Measurements from ENCODE around the gene TOGARAM2.
"Not testable (repeated sequence)": the region's sequence is repeated elsewhere in the genome, so short reads cannot be mapped to it uniquely, and the experiment has no call there.

The TOGARAM2 gene

DNA sequence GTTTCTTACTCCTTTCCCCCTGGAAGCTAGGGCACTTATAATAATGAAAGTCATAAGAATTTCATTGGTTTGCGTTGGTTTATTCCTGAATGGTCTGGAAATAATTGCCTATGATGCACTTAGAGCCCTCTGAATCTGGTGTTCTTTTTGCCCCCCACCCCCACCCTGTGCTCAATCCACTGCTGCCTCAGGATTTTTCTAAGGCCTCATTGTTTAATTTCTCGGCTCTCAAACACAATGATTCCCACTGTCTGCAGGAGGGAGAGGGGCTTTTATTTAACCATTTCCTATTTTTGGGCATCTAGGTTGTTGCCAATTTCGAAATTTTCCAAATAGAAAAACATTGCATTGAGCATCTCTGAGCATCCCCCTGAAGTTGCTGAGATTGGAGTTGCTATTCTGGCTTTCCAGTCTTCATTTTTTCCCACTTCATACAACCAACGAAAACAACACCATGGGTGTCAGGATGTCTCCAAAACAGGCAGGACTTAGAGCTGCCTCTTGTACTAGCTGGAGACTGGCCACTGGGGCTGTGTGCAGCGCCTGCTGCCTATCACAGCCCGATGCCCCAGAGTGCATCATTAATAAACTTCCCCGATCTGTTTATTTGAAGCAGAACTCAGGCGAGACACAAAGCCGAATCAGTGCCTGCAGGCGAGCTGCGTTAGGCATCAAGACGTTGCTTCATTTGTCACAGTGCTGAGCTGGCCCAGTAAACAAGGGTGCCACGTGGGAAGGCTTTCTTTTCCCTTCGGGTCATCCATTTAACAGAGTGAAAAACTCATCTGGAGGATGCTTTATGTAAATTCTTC lies 95.0 kb downstream of the TOGARAM2 start:
- no peak for DNase-seq

DNA sequence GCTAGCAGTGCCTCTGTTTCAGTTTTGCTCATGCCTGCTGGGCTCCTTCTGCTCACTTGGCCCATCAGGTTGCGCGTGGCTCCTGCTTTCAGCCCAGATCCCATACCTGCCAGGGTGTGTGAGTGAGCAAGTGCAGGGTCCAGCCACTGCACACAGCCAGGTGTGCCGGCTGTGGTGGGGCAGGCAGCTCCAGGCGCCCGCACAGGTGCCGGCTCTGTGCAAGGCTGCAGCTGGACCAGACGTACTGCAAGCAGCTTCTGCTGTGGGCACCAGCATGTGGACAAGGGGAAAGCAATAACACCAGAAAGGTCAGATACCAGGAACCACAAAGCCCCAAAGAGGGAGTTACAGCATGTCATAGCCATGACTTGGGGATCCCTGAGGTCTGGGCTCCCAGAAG lies 98.8 kb downstream of the TOGARAM2 start:
- no peak for DNase-seq

DNA sequence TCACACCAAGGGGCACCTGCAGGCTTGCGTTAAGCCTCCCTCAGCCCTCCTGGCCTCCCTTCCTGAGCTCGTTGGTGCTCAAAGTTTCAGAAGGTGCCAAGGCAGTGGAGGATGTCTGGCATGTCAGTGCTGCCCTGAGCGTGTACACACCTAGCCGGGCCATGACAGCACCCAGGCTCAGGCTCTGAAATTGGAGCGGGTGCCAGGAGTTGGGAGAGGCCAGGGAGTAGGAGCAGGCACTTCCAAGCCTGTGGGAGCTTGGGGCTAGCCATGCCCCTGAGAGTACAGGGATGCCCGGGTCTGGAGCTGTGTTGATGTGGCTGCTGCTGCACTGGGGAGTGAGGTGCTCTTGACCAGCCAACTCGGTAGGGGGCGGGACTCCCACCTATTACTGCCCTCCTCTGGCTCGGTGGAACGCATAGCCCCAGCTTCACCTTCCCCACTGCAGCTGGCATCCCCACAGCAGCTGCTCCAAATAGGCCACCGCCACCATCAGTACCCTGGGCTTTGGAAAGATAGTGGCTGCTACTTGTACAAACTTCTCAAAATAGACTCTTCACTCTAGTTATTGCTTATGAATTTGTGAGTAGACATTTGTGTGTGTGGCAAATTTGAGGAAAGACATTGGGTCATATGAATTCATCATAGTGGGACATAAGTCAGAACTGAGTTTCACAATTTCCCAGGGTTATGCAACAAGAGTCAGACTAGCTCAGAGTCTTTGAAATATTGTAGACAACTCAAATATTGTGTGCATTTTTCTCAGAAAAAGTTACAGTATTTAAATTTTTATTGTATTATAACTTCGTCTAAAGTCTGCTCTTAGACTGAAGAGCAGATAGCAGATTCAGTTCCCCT lies 100.0 kb downstream of the TOGARAM2 start:
- no peak for DNase-seq

DNA sequence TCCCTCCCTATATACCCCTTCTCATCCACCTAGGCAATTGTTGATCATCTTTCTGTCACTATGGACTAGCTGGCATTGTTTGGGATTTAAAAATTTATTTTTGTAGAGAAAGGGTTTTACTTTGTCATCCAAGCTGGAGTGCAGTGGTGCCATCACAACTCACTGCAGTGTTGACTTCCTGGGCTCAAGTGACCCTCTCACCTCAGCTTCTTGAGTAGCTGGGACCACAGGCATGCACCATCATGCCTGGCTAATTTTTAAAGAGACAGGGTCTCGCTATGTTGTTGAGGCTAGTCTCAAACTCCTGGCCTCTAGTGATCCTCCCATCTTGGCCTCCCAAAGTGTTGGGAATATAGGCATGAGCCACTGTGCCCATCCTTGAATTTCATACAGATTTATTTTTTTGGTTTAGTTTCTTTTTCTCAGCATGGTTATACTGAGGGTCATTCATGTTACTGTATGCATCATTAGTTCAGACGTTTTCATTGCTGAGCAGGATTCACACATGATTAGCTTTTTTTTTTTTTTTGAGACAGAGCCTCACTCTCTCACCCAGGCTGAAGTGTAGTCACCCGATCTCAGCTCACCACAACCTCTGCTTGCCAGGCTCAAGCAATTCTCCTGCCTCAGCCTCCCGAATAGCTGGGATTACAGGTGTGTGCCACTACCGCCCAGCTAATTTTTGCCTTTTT lies 101.9 kb downstream of the TOGARAM2 start:
- no peak for DNase-seq

DNA sequence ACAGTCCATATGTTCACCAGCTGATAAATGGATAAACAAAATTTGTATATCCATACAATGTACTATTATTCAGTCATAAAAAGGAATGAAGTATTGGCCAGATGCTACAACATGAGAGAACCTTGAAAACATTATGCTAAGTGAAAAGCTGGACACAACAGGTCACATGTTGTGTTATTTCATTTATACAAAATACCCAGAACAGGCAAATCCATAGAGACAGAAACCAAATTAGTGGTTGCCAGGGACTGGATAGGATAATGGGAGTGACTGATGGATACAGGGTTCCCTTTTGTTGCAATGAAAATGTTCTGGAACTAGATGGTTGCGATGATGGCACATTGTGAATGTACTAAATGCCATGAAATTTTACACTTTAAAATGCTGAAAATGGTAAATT lies 103.5 kb downstream of the TOGARAM2 start:
- no peak for DNase-seq

DNA sequence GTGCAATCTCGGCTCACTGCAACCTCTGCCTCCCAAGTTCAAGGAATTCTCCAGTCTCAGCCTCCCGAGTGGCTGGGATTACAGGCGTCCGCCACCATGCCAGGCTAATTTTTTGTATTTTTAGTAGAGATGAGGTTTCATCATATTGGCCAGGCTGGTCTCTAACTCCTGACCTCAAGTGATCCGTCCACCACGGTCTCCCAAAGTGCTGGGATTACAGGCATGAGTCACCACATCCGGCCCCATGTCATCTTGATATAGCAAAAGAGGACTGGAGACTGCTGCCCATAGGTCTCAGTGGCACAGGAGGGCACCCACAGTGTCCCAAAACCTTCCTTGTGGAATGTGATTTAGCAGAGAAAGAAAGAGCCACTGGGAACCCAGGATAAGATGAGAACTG lies 109.2 kb downstream of the TOGARAM2 start:
- not testable (repeated sequence) for DNase-seq

DNA sequence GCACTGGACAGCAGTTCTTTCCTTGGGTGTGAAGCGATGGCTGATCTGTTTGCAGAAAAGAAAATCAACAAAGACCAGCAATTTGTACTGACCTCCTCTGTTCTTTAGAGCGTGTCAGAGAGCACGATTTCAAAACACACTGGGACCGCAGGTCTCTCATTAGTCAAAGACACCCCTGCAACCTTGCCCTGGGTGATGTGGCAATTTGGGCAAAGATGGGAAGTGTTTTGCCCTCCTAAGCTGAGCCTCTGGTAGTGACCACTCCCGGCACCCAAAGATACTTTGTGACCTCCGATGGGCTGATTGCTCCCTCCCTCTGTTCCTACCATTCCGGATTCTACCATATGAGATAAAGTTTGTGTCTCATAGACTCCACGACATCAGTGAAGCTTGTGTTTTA lies 115.9 kb downstream of the TOGARAM2 start:
- DNase-seq = no peak

DNA sequence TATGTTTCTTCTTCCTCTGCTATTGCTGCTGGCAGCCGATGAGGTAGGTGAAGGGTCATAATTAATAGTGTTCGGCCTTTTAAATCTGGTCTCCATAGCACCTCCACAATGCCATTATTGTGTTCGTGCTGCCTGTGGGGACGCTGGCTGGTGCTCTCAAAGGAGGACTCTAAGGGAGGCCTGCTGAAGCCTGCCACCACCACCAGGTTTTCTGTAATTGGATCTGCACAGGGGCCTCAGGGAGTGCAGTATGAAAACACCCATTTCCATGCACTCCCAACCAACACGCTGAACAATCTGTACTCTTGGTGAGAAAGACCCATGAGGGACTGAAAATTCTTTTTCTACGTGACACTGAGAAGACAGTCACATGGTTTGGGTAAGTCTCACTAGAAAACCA lies 116.5 kb downstream of the TOGARAM2 start:
- no peak for DNase-seq

DNA sequence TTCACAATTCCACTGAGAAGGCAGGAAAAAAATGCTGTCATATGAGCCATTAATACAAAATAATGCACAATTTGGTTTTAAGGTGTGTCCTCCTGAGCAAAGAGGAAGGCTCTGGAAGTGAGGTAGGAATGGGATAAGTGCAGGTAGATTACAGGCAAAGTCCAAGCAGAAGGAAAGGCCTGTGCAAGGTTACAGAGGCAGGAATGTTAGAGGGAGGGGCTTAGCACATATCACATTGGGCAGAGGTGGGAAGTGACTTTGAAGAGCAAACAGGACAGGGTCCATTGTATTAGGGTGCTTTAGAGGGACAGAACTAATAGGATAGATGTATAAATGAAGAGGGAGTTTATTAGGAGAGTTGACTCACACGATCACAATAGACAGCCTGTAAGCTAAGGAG lies 119.5 kb downstream of the TOGARAM2 start:
- no peak for DNase-seq
